ENCODE measurements around the gene CD99.

DNA sequence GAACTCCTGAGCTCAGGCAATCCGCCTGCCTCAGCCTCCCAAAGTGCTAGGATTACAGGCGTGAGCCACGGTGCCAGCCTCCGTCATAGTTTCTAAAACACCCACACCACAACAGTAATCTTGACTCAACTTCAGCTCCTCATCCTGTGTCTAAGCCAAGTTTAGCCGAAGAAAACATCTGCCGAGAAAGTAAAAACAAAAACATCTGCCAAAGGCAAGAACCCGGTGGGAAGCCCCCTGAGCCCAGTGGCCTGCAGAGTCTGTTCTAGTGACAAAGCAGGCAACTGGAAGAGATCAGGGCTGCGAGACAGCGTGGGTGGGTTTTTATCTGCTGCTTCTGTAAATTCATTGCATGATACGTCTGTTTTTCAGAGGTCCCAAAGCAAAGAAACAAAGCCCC, 26.6 kb upstream of the CD99 start:
- TF ChIP-seq, protein P1, sequence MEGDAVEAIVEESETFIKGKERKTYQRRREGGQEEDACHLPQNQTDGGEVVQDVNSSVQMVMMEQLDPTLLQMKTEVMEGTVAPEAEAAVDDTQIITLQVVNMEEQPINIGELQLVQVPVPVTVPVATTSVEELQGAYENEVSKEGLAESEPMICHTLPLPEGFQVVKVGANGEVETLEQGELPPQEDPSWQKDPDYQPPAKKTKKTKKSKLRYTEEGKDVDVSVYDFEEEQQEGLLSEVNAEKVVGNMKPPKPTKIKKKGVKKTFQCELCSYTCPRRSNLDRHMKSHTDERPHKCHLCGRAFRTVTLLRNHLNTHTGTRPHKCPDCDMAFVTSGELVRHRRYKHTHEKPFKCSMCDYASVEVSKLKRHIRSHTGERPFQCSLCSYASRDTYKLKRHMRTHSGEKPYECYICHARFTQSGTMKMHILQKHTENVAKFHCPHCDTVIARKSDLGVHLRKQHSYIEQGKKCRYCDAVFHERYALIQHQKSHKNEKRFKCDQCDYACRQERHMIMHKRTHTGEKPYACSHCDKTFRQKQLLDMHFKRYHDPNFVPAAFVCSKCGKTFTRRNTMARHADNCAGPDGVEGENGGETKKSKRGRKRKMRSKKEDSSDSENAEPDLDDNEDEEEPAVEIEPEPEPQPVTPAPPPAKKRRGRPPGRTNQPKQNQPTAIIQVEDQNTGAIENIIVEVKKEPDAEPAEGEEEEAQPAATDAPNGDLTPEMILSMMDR (IDR thresholded peaks at IDR 0.05; ENCODE audit: borderline replicate concordance, extremely low read depth, low read length, poor library complexity, severe bottlenecking): no peak
- TF ChIP-seq EZH2 (IDR thresholded peaks at IDR 0.05; ENCODE audit: borderline replicate concordance, low read depth, low read length, severe bottlenecking): no peak
